ENCODE measurements around the gene TRAPPC2L. TPM values are rescaled to one million over a fixed set of nuclear protein-coding genes. Genes with fewer than 3 reads are reported as not detected.

Gene TRAPPC2L
- total and polyA plus RNA-seq, 2 experiments from 2014 or later, result 58.7 to 215 TPM

- DNase-seq (ENCODE audit: low spot score), result no peak
- Histone ChIP-seq H3K4me1 (ENCODE audit: insufficient read depth) (no peaks in the 10 kb centered on the region), H3K9me3 (ENCODE audit: low read depth) (no peaks in the 10 kb centered on the region), H3K79me2 (no peaks in the 10 kb centered on the region), H3K9me2 (replicated peaks; ENCODE audit: insufficient read depth) (no peaks in the 10 kb centered on the region), H3K27ac (no peak overlapping the region), H3K4me3 (no peak overlapping the region), H3K4me2 (no peak overlapping the region), H2AFZ (no peak overlapping the region), H3K27me3 (no peaks in the 10 kb centered on the region), H3K36me3 (replicated peaks; ENCODE audit: insufficient read depth, low read depth) (no peaks in the 10 kb centered on the region), H4K20me1 (ENCODE audit: insufficient read depth, poor library complexity, severe bottlenecking) (no peaks in the 10 kb centered on the region)
- WGBS (ENCODE audit: low lambda C conversion rate, missing lambda C conversion rate), result 75% methylated on average over 18 of the region's 18 CpGs
- no peak for TF ChIP-seq EZH2phosphoT487 (IDR thresholded peaks at IDR 0.05; ENCODE audit: low read depth, severe bottlenecking, unreplicated experiment)
- no peak for TF ChIP-seq EZH2 (IDR thresholded peaks at IDR 0.05; ENCODE audit: borderline replicate concordance)
- TF ChIP-seq CTCF (IDR thresholded peaks at IDR 0.05; ENCODE audit: poor library complexity), result no peak
Measured at GRCh38 chr16:88818575-88818874, 38.4 kb upstream of the TRAPPC2L start.

- H3K27ac ChIP-seq, result no peak overlapping the region
- H3K27me3 ChIP-seq, result no peaks in the 10 kb centered on the region
- H2AFZ ChIP-seq, result no peak overlapping the region
- H3K4me1 ChIP-seq (ENCODE audit: insufficient read depth), result no peaks in the 10 kb centered on the region
- TF ChIP-seq EZH2phosphoT487 (IDR thresholded peaks at IDR 0.05; ENCODE audit: low read depth, severe bottlenecking, unreplicated experiment), result no peak
- no peak for TF ChIP-seq CTCF (IDR thresholded peaks at IDR 0.05; ENCODE audit: poor library complexity)
- no peak for TF ChIP-seq EZH2 (IDR thresholded peaks at IDR 0.05; ENCODE audit: borderline replicate concordance)
- no peak for DNase-seq (ENCODE audit: low spot score)
- no peaks in the 10 kb centered on the region for H3K9me2 ChIP-seq (replicated peaks; ENCODE audit: insufficient read depth)
- H4K20me1 ChIP-seq (ENCODE audit: insufficient read depth, poor library complexity, severe bottlenecking), result no peaks in the 10 kb centered on the region
- no peak overlapping the region for H3K4me2 ChIP-seq
- H3K36me3 ChIP-seq (replicated peaks; ENCODE audit: insufficient read depth, low read depth), result no peaks in the 10 kb centered on the region
- no peaks in the 10 kb centered on the region for H3K9me3 ChIP-seq (ENCODE audit: low read depth)
- H3K79me2 ChIP-seq, result no peaks in the 10 kb centered on the region
- 93% methylated on average over 13 of the region's 16 CpGs for WGBS (ENCODE audit: low lambda C conversion rate, missing lambda C conversion rate)
- H3K4me3 ChIP-seq, result no peak overlapping the region
Measured at GRCh38 chr16:88819126-88819525, 37.8 kb upstream of the TRAPPC2L start.

- H3K9me3 ChIP-seq (ENCODE audit: low read depth), result no peaks in the 10 kb centered on the region
- H3K4me3 ChIP-seq, result no peak overlapping the region
- WGBS (ENCODE audit: low lambda C conversion rate, missing lambda C conversion rate), result 92% methylated on average over 9 of the region's 20 CpGs
- no peak overlapping the region for H3K4me2 ChIP-seq
- no peak for DNase-seq (ENCODE audit: low spot score)
- H4K20me1 ChIP-seq (ENCODE audit: insufficient read depth, poor library complexity, severe bottlenecking), result no peaks in the 10 kb centered on the region
- TF ChIP-seq EZH2phosphoT487 (IDR thresholded peaks at IDR 0.05; ENCODE audit: low read depth, severe bottlenecking, unreplicated experiment), result no peak
- no peak for TF ChIP-seq EZH2 (IDR thresholded peaks at IDR 0.05; ENCODE audit: borderline replicate concordance)
- no peak for TF ChIP-seq CTCF (IDR thresholded peaks at IDR 0.05; ENCODE audit: poor library complexity)
- no peak overlapping the region for H3K27ac ChIP-seq
- no peaks in the 10 kb centered on the region for H3K9me2 ChIP-seq (replicated peaks; ENCODE audit: insufficient read depth)
- no peaks in the 10 kb centered on the region for H3K27me3 ChIP-seq
- no peaks in the 10 kb centered on the region for H3K4me1 ChIP-seq (ENCODE audit: insufficient read depth)
- no peak overlapping the region for H2AFZ ChIP-seq
- no peaks in the 10 kb centered on the region for H3K36me3 ChIP-seq (replicated peaks; ENCODE audit: insufficient read depth, low read depth)
- H3K79me2 ChIP-seq, result no peaks in the 10 kb centered on the region
Measured at GRCh38 chr16:88820385-88821025, 36.4 kb upstream of the TRAPPC2L start.

All from hepatocyte (in vitro differentiated cells).